Natural killer cell (primary cell): ENCODE measurements around the gene C9orf78. TPM values are rescaled to one million over a fixed set of nuclear protein-coding genes. Genes with fewer than 3 reads are reported as not detected.

Source experiments
- ATAC-seq, 3 donors: fragments of 150-1000 bp in 2 of 3; fragments of 200-7000 bp in 1 of 3; cut with Tn5 transposase; 1 replicate in 1 of 3; 2 replicates in 2 of 3; pipeline ENCODE4 v1.10.0; 2021; ENCODE audit warnings: mild to moderate bottlenecking in 2 of 3, moderate library complexity in 2 of 3
- DNase-seq, 2 donors: peaks; one replicate each; pipeline versions ENCODE4 v3.0.0 to v3.0.0-alpha.2; 2013 to 2021; ENCODE audit warnings: mixed read lengths in 1 of 2
- H3K27ac ChIP-seq: one replicate; pipeline ENCODE4 v1.5.1; 2013; ENCODE audit warnings: mild to moderate bottlenecking, low read length
- H3K27me3 ChIP-seq: one replicate; pipeline ENCODE4 v1.6.1; 2013; ENCODE audit warnings: low read length; ENCODE audit not compliant: control insufficient read depth, insufficient read depth
- H3K36me3 ChIP-seq: one replicate; pipeline ENCODE4 v1.6.1; 2013; ENCODE audit warnings: low read length; ENCODE audit not compliant: control insufficient read depth, insufficient read depth
- H3K4me1 ChIP-seq: one replicate; pipeline ENCODE4 v1.6.1; 2013; ENCODE audit warnings: low read length; ENCODE audit not compliant: control insufficient read depth, insufficient read depth
- H3K4me3 ChIP-seq: one replicate; pipeline ENCODE4 v1.5.1; 2013; ENCODE audit warnings: low read length
- H3K9me3 ChIP-seq: one replicate; pipeline ENCODE4 v1.6.1; 2013; ENCODE audit warnings: low read length; ENCODE audit not compliant: control insufficient read depth, insufficient read depth
- H3K27ac Mint-ChIP-seq, 2 donors: one replicate each; pipeline ENCODE4 v1.8.0; 2022; ENCODE audit warnings: mild to moderate bottlenecking in 2 of 2, mixed read lengths in 2 of 2, moderate library complexity in 1 of 2
- H3K27me3 Mint-ChIP-seq, 2 donors: one replicate each; pipeline ENCODE4 v1.8.0; 2022; ENCODE audit warnings: low read depth in 2 of 2, mixed read lengths in 2 of 2
- H3K36me3 Mint-ChIP-seq: one replicate; pipeline ENCODE4 v1.8.0; 2022; ENCODE audit warnings: mixed read lengths
- H3K4me1 Mint-ChIP-seq, 2 donors: one replicate each; pipeline ENCODE4 v1.8.0; 2022; ENCODE audit warnings: mixed read lengths in 2 of 2
- H3K4me3 Mint-ChIP-seq: one replicate; pipeline ENCODE4 v1.8.0; 2022; ENCODE audit warnings: mild to moderate bottlenecking, moderate library complexity, mixed read lengths
- H3K9me3 Mint-ChIP-seq, 2 donors: one replicate each; pipeline ENCODE4 v1.8.0; 2022; ENCODE audit warnings: mixed read lengths in 2 of 2
- CTCF ChIP-seq: fragments of 200-600 bp; IDR thresholded peaks from one replicate; pipeline ENCODE4 v1.8.0; 2022; ENCODE audit warnings: antibody characterized with exemption
- WGBS: methylation state at CpG from one replicate; pipeline ENCODE4 v1.1.7; 2013; ENCODE audit warnings: missing lambda C conversion rate; ENCODE audit not compliant: insufficient coverage; 5-methylcytosine and 5-hydroxymethylcytosine counted together
- intact Hi-C: fragments of 100-400 bp; cut with micrococcal nuclease; formaldehyde crosslinking; loops from one replicate; pipeline ENCODE4 v1.14.2; 2022
- total RNA-seq, 4 donors: library from RNA; stranded (reverse); fragments of 120-200 nt in 1 of 4; gene quantifications; one replicate each; pipeline versions ENCODE4 v1.2.3 to v1.2.4, GENCODE V29; 2013 to 2022

The C9orf78 gene
- total RNA-seq, 3 donors from 2014 or later (not counting 1 experiment from before 2014, with no cell fraction given): 93.7 to 97.9 (median 97.6) TPM

- DNase-seq (no peak), ATAC-seq (no peak)
- Histone ChIP-seq H3K36me3 (peaks cover 47% of the 10 kb centered on the region), H3K4me1 (peaks cover 13% of the 10 kb centered on the region), H3K27me3 (no peaks in the 10 kb centered on the region), H3K9me3 (no peaks in the 10 kb centered on the region), H3K4me3 (no peak overlapping the region), H3K27ac (no peak overlapping the region)
- Mint-ChIP-seq H3K4me3 (no peak overlapping the region), H3K27me3 (no peaks in the 10 kb centered on the region), H3K4me1 (peaks cover 11 to 13% of the 10 kb centered on the region in 2 donors), H3K36me3 (no peaks in the 10 kb centered on the region), H3K27ac (no peak overlapping the region), H3K9me3 (no peaks in the 10 kb centered on the region)
- WGBS: 93% methylated on average over 6 of the region's 6 CpGs
- intact Hi-C loops: loop anchor here (10.0 kb wide), 1 partner anchor 218 kb away; the partner anchor contains the start of gene FNBP1
- no peak for TF ChIP-seq CTCF
Observed at GRCh38 chr9:129826344-129826743, 8.7 kb downstream of the C9orf78 start.

GRCh38 chr9:129823935-129824601, 11.0 kb downstream of the C9orf78 start, which contains the start of gene TOR1A:
TOR1A (minus strand) TSS chr9:129824136; CDS start chr9:129824085, 51 bp downstream.
- WGBS: under 1% methylated on average over 45 of the region's 47 CpGs
- peak within 1 kb of the TSS; percentile 51 for H3K4me3 ChIP-seq
- peaks cover 40% of the 10 kb centered on the region for H3K36me3 ChIP-seq

DNA sequence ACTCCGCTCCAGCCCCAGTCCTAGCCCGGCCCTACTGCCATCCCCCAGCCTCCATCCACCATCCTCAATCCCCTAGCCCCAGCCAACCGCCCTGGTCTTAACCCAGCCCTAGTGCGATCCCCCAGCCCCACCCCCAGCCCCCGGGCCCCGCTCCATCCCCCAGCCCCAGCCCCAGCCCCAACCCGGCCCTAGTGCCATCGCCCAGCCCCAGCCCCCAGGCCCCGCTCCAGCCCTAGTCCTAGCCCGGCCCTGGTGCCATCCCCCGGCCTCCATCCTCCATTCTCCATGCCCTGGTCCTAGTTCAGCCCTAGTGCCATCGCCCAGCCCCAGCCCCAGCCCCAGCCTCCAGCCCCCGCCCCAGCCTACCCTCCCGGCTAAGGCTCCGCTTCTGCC, 11.5 kb downstream of the C9orf78 start:
- Histone ChIP-seq H3K27ac (peak overlapping the region; percentile 51), H3K4me3 (peak overlapping the region; percentile 51), H3K4me1 (peaks cover 13% of the 10 kb centered on the region), H3K36me3 (peaks cover 39% of the 10 kb centered on the region), H3K27me3 (no peaks in the 10 kb centered on the region), H3K9me3 (no peaks in the 10 kb centered on the region)
- WGBS: 1% methylated on average over 13 of the region's 15 CpGs
- peaks cover 17 to 18% of the 10 kb centered on the region in 2 donors for H3K4me1 Mint-ChIP-seq
- ATAC-seq (peak; percentile 24 to 38 (median 35)), DNase-seq (no peak)
- TF ChIP-seq CTCF: no peak
- intact Hi-C loops: loop anchor here (5.0 to 10.0 kb wide), 2 partner anchors 64 to 221 kb away; partner anchors contain the start of gene FNBP1
- no peaks in the 10 kb centered on the region for H3K36me3 Mint-ChIP-seq
- H3K4me3 Mint-ChIP-seq: peak overlapping the region; percentile 89
- H3K27me3 Mint-ChIP-seq: no peaks in the 10 kb centered on the region
- H3K9me3 Mint-ChIP-seq: no peaks in the 10 kb centered on the region
- H3K27ac Mint-ChIP-seq: peak overlapping the region; percentile 83 to 87

More at GRCh38 chr9:129823935-129824601, 11.0 kb downstream of the C9orf78 start, which contains the start of gene TOR1A:
- Mint-ChIP-seq H3K4me3 (peak within 1 kb of the TSS; percentile 89), H3K36me3 (no peaks in the 10 kb centered on the region), H3K27me3 (no peaks in the 10 kb centered on the region), H3K9me3 (no peaks in the 10 kb centered on the region), H3K27ac (peak within 1 kb of the TSS; percentile 83 to 87), H3K4me1 (peaks cover 12 to 13% of the 10 kb centered on the region in 2 donors)
- DNase-seq: peak; percentile 89 to 95
- peaks cover 13% of the 10 kb centered on the region for H3K4me1 ChIP-seq
- intact Hi-C loops: loop anchor here (5.0 to 10.0 kb wide), 2 partner anchors 63 to 221 kb away; partner anchors contain the start of gene FNBP1
- H3K27ac ChIP-seq: peak within 1 kb of the TSS; percentile 51
- ATAC-seq: peak; percentile 90 to 96 (median 91)
- no peak for TF ChIP-seq CTCF
- no peaks in the 10 kb centered on the region for H3K27me3 ChIP-seq
- no peaks in the 10 kb centered on the region for H3K9me3 ChIP-seq
